T-helper 1 cell (primary cell): Measurements from ENCODE around the gene STIMATE.

Experiments
- DNase-seq, 5 donors: peaks; one replicate each; pipeline ENCODE4 v3.0.0-alpha.2; 2012 to 2020

Gene STIMATE

DNA sequence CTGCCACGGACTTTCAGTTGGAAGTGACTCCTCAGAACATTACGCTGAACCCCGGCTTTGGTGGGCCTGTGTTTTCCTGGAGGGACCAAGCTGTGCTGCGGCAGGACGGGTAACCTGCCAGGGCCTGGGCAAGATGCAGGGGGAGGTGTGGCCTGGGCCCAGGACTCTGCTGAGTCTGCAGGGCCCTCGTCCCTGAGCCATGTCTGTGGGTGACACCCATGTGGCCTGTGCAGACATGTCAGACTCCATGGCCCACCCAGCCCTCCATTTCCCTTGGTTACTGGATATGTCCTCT is 107.7 kb downstream of the STIMATE start:
- no peak for DNase-seq

DNA sequence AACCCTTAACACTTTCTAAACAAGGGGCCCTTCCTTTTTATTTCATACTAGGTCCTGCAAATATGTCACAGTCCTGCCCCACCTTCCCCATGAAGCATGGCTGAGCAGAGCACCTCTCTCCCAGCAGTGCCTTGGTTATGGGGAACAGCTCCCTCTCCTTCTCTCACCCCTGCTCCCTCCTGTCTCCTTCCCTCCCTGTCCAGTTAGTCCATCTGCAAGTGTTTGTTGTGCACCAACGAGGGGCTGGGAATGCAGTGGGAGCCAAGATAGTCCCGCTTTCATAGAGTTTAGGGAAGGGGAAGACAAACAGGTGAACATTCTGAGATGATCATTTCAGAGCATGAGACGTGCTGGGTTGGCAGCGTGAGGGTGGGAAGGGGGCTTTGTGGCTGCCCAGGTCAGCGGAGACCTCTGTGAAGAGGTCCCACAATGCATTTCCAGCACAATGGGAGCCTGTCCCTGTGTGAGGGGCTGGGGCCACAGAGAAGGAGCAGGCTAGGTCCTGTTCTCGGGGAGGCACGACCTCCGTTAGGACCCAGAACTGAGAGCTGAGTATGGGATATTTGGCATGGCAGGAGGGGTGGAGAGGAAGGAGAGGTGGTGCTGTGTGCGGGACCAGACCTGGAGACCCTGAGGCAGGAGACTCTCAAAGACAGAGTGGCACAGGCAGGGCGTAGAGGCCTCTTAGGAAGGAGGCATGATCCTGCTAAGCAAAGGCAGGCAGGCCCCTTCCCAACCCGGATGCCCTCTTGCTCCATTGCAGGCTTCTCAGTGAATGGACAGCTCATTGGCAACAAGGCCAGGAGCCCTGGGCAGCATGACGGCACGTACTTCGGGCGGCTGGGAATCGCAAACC is 108.2 kb downstream of the STIMATE start:
- DNase-seq: no peak

DNA sequence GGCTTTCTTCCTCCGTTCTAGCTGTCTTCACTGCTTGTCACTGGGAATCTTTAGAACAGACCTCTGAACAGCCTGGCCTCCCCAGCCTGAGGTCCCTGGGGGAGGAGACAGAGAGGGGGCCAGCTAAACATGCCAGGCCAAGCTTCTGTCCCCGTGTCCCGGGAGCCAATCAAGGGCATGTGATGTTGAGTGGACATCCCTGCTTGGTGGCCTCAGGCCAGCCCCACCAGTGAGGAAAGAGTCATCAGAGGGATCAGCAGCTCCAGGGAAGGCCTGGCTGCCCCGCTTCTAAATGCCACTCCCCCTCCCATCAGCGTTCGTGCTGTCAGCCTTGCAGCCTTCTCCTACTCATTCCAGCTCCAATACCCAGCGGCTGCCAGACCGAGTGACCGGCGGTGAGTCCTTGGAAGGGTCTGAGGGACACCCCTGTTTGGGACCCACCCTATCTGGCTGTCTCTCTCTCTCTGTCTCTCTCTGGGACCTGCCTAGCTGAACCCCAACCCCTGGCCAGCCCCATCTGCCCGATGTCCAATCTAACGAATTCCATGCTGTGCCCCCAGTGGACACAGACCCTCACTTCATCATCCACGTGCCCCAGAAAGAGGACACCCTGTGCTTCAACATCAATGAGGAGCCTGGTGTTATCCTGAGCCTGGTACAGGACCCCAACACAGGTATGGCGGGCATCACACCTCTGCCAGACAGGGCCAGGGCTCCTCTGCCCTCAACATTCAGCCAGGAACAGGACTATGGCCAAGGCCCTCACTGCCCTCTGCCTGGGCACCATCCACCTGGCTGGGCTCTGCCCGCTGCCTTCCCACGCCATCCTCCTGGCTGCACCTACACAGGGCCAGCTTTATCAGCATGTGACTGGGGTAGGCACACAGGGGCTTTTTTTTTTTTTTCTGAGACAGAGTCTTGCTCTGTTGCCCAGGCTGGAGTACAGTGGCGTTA is 109.4 kb downstream of the STIMATE start:
- DNase-seq: no peak

DNA sequence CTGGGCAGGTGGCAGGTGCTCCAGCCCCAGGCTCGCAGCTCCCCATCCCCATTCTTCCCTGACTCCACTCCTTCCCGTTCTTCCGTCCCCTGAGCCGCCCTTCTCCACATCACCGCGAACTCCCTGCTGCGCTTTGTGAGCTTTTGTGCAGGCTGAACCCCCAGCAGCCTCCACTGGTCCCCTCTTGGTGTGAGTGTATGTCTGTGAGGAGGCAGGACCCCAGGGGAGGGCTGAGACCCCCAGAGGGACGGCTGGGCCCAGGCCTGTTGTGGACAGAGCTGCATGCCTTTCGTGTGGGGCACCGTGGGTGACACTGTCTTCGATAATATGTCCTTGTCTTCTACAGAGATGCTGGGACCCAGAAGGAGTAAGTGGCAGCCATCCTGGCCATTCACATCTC is 110.1 kb downstream of the STIMATE start:
- DNase-seq: no peak
